NAMALWA (cell line): ENCODE results near the gene GPR68.
"Not testable (repeated sequence)": the region's sequence is repeated elsewhere in the genome, so short reads cannot be mapped to it uniquely, and the experiment has no call there.

Source experiments
- DNase-seq: peaks from one replicate; pipeline ENCODE4 v3.0.0-alpha.2; 2015; ENCODE audit warnings: low spot score

GPR68 gene

GRCh38 chr14:91190853-91191252 lies 53.7 kb downstream of the GPR68 start:
- no peak for DNase-seq

GRCh38 chr14:91187271-91187670 lies 57.2 kb downstream of the GPR68 start:
- DNase-seq = no peak

DNA sequence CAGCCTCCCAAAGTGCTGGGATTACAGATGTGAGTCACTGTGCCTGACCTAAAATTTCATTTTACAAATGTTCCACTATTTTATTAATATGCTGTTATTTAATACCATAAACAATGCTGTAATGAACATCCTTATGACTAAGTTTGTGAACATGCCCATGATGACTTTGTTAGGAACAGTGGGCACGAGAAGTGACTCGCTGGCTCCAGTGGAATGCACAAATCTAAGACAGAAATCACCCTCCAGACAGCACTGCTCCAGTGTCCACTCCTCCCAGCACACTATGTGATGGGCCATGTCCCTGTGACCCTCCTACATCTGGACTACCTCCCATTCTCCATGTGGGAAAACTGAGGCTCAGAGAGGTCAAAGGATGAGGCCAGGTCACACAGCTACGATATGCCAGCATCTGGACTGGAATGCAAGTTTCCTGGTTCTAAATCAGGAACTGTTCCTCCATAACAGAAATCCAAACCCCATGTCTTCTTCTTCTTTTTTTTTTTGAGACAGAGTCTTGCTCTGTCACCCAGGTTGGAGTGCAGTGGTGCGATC lies 57.9 kb downstream of the GPR68 start:
- no peak for DNase-seq

- no peak for DNase-seq
Observed at GRCh38 chr14:91185721-91186120, 58.8 kb downstream of the GPR68 start.

DNA sequence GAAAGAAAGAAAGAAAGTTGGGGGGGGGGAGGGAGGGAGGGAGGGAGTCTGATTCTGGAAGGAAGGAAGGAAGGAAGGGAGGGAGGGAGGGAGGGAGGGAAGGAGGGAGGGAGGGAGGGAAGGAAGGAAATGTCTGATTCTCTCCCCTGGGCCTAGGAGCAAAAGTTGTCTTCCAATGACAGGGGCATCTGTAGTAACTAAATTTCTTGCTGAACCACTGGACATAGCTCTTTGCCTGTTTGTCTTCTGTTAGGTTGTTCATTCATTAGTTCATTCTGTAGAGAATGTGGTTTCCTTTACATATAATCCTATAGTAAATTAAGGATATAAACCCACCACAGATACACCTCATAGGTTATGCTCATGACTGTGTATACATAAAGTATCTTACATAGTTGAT lies 59.9 kb downstream of the GPR68 start:
- DNase-seq = no peak

DNA sequence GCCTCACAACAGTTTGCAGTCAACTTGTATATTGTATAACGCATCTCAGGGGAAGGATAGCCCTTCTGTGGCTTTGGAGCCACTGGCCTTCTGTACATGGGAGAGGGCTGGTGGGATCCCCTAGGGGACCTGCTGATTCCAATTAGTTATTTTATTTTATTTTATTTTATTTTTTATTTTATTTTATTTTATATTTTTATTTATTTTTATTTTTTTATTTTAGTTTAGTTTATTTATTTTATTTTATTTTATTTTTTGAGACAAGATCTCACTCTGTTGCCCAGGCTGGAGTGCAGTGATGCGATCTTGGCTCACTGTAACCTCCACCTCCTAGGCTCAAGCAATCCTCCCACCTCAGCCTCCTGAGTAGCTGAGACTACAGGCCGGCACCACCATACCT lies 61.8 kb downstream of the GPR68 start:
- not testable (repeated sequence) for DNase-seq
